Fibroblast of the aortic adventitia (primary cell): ENCODE data around the gene NKD1. TPM values are rescaled to one million over a fixed set of nuclear protein-coding genes. Genes with fewer than 3 reads are reported as not detected.

Experiments
- DNase-seq: peaks from one replicate; pipeline ENCODE4 v3.0.0-alpha.2; 2010; ENCODE audit warnings: low read depth
- H3K4me3 ChIP-seq: 2 replicates; pipeline ENCODE4 v1.5.1; 2011; ENCODE audit warnings: low read depth, mild to moderate bottlenecking, control low read depth, low read length, moderate library complexity
- total RNA-seq: library from RNA; depleted of rRNA; stranded (reverse); fragments of >200 nt; gene quantifications from 2 replicates; pipeline ENCODE4 v1.2.3, GENCODE V29; 2012; ENCODE audit warnings: low replicate concordance
- TF ChIP-seq, protein P1 (sequence below): IDR thresholded peaks from 2 replicates; pipeline ENCODE4 v1.5.1; 2011; ENCODE audit warnings: mild to moderate bottlenecking, low read length, control low read depth, inconsistent platforms; ENCODE audit not compliant: insufficient read depth

The NKD1 gene
- total RNA-seq, 1 donor, result 0.09 TPM

DNA sequence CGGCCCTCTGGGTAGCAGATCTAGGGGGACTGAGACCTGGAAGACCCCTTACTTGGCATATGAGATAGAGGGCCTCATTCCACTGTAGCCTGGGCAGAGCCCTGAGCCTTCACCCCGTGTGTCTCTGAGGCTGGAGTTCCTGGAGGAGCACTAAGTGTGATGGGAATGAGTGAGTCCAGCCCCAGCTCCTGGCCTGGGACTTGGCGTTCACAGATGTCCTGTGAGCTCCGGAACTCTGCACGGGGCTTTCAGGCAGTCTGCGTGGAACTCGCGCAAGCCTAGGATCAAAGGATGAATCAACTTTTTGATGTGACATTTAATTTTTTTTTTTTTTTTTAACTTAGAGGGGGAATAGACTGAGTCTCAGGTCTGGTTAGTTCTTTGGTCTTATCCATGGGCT is 1.8 kb downstream of the NKD1 start:
- DNase-seq, result no peak
- TF ChIP-seq, protein P1, sequence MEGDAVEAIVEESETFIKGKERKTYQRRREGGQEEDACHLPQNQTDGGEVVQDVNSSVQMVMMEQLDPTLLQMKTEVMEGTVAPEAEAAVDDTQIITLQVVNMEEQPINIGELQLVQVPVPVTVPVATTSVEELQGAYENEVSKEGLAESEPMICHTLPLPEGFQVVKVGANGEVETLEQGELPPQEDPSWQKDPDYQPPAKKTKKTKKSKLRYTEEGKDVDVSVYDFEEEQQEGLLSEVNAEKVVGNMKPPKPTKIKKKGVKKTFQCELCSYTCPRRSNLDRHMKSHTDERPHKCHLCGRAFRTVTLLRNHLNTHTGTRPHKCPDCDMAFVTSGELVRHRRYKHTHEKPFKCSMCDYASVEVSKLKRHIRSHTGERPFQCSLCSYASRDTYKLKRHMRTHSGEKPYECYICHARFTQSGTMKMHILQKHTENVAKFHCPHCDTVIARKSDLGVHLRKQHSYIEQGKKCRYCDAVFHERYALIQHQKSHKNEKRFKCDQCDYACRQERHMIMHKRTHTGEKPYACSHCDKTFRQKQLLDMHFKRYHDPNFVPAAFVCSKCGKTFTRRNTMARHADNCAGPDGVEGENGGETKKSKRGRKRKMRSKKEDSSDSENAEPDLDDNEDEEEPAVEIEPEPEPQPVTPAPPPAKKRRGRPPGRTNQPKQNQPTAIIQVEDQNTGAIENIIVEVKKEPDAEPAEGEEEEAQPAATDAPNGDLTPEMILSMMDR, result no peak
- H3K4me3 ChIP-seq, result no peak overlapping the region

DNA sequence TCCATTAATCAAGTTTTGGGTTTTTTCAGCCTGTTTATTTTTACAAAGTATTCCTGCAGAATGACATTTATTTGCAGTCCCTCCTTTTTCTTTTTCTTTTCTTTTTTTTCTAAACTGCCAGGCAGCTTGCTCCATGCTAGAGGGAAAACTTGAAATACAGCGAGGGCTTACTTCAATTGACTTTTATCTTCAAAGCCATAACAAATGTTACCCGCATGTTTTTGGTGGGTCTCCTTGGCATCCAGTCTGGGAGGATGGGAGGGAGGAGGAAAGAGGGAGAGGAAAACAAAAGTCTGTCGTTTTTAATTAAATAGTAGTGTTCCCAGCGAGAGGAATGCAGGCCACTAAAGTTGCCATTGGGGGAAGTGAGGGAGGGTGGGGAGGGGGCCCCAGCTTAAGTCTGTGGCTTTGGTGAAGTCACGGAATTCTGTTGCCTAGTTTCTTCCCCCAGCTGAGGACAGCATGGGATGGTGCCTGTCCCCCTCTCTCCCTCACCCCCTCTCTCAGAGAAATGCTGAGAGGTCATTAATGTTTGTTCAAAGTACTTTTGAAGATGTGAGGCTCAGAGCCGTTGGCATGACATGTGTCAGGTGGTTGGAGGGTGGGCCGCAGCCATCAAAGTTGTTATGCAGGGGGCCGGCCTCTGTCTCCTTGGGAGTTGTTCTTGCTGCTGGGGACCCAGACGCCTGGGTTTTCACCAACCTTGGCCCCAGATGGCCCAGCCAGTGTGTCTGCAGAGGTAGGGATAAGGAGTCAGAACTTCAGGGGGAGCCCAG is 2.9 kb downstream of the NKD1 start:
- TF ChIP-seq, protein P1, result no peak
- DNase-seq, result no peak
- H3K4me3 ChIP-seq, result no peak overlapping the region

DNA sequence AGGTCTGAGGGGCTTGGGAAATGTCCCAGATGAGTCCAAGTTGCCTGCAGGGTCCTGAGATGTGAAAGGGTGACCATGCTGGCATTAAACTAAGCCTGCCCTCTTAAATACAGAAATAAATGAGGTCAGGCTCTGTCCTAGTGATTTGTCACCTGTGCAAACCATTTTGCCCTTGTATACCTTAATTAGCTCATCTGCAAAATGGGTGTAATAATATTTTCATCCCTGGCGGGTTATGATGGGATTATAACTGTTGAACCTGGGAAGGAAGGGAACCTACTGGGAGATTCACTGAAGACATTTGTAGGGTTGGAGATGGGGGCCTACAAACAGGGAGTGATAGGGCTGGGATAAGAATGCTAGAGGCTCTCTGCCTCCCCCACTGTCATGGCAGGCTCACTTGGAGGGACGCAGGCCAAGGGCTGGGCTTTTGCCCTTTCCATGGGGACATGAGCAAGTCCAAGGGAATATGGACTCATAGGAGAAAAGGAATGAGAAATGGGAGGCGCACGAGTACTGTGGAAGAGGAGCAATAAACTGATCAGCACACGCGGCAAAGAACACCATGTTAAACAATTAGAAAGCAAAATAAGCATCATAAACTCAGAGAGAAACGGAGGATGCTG is 4.4 kb downstream of the NKD1 start:
- no peak overlapping the region for H3K4me3 ChIP-seq
- TF ChIP-seq, protein P1, result no peak
- DNase-seq, result no peak

DNA sequence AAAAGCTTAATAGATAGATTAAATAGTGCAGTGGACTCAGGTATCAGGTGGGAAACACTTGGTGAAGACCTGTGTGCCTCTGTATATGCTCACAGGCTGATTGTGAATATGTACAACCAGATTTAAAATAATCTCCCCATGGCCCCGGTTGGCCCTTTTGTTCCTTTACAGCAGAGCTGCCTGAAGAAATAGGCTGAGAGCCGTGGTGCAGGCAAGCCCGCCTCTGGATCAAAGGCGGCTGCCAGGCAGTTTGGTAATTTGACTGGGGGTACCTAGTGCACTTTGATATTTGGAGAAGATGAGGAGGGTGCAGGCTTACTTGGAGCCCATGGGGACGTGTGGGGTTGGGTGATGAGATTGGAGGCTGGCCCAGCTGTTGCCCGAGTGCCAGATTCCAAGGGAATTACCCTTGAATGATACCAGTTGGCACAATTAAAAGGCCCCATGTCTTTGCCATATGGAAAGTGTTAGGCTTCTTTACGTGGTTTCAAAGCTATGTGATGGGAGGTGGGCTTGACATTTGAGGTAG is 5.0 kb downstream of the NKD1 start:
- no peak overlapping the region for H3K4me3 ChIP-seq
- TF ChIP-seq, protein P1, result no peak
- DNase-seq, result no peak

DNA sequence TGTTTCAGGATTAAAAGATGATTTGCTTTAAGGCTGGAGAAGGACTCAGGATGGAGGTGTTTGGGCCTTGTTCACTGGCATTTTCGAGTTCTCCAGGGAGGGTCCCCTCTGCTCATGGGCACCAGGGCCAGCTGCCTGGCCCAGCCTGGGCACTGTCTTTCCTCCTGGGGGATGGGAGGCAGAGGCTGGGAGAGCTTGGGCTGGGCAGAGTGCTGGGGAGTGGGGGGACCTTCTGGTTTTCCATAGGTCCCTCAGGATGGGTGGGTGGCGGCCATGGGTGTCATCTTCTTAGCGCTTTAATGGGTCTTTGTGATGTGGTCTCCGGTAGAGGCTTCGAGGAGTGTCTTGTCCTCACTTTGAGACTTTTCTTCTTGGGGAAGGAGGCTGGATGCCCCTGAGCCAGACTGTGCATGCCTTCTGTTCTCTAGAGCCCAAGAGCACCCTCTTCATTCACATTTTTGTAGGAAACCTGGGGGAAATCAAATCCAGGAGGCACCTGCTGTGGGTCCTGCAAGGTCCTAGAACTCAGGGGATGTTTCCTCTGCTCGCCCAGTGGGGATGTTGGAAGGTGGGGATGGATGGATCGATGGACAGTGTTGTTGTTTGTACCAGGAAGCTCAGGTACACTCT is 5.7 kb downstream of the NKD1 start:
- DNase-seq, result no peak
- TF ChIP-seq, protein P1, result no peak
- H3K4me3 ChIP-seq, result no peak overlapping the region

DNA sequence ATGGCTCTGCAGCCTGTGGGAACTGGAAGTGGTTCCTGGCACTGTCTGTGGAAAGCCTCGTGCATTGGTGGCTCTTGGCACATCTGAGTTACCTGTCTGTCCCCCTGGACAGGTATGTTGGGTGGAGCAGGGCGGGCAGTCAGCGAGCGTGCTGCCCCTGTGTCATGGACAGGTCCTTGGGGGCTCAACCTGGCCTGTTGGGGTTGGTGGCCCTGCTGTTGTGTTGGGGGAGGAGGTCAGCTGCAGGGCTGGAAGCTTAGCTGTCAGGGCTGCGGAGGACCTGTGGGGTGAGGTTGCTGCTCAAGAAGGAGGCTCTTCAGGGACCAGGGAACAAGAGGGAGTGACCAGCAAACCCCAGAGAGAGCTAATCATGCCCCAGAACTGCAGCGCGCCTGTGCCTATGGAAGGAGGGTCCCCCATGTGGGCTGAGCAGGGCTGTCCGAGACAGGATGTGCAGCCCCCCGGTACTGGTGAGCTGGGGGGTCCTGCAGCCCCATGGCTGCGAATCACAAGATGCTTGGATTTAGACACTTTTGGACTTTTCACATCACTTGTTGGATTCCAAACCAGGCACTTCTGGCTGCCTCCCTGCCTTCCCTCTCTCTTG is 7.2 kb downstream of the NKD1 start:
- TF ChIP-seq, protein P1, result no peak
- no peak overlapping the region for H3K4me3 ChIP-seq
- no peak for DNase-seq
